HUDEP-2 (cell line): ENCODE measurements around the gene SH3RF3.
A peak's percentile ranks its signal among the peaks of the same experiment; 100 is the strongest.

ENCODE experiments used
- DNase-seq, 76 experiments: peaks; one replicate each; lab custom pipeline; 2025; ENCODE audit not compliant: unreplicated experiment in 76 of 76; lab: John Stamatoyannopoulos, UW

SH3RF3 gene

DNA sequence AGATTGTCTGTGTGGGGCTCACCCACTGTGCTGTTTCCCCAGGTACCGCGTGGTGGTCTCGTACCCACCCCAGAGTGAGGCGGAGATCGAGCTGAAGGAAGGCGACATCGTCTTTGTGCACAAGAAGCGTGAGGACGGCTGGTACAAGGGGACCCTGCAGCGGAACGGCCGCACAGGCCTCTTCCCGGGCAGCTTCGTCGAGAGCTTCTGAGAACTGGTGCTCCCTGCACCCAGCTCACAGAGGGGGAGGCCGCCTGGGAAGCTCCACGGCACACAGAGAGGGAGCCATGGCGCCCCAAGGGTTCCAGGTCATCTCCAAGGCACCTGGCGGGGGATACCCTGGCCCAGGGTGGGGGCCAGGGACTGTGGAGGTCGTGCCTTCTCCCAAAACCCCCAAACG is 372.5 kb downstream of the SH3RF3 start:
- DNase-seq = no peak

DNA sequence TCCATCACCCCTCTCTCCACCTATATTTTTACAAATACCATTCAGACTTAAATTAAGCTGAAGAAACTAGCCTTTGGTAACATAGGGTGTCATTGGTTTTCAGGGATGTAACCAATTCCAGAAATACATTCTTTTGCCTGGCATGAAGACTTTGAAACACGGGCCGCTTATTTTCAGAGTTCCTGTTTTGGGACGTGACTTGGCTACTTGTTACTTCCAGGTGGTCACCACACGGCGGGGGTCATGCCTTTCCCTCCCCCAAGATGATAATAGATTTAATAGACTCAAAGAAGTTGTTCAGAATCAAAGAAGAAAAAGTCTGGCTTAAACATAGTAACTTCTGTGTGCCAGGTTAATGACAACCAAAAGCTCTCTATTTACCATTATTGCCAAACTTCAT is 374.2 kb downstream of the SH3RF3 start:
- DNase-seq = no peak

DNA sequence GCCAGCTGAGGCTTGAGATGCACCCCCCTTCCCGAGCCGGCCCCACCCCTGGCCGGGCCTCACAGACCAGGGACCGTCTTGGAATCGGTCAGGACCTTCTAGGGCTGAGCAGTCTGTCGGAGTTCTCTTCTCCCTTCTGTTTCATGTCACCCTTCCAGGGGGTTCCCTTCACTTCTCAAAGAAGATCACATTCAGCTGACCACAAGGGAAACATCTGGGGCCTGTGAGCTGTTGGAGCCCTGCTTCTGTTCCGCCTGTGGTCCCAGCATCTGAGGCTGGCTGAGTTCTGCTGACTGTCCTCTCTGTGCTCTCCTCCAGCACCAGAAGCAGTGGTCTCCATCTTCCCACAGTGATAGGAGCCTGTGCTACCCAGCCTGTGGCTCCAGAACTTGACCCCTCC is 378.2 kb downstream of the SH3RF3 start:
- no peak for DNase-seq

- no peak for DNase-seq
Observed at GRCh38 chr2:109507828-109508227, 378.8 kb downstream of the SH3RF3 start.

DNA sequence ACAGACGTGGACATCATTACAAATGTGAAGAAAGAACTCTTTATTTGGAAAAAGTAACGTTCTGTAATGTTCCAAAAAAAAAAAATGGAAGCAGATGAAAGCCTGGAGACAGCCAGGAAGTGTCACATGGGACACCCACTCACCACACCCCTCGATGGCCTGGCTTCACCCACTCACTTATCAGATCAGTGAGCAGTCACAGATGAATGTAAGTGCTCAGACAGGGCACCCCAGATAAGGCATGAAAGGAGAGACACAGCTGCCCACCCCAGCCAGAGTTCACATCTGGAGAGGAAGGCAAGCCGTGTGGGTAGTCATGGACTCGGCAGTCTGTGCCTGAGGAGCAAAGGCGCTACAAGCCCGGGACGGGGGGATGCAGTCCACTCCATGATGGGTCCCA is 379.6 kb downstream of the SH3RF3 start:
- peak in 33 of 76 experiments; percentile 0 to 65 (median 15) for DNase-seq

DNA sequence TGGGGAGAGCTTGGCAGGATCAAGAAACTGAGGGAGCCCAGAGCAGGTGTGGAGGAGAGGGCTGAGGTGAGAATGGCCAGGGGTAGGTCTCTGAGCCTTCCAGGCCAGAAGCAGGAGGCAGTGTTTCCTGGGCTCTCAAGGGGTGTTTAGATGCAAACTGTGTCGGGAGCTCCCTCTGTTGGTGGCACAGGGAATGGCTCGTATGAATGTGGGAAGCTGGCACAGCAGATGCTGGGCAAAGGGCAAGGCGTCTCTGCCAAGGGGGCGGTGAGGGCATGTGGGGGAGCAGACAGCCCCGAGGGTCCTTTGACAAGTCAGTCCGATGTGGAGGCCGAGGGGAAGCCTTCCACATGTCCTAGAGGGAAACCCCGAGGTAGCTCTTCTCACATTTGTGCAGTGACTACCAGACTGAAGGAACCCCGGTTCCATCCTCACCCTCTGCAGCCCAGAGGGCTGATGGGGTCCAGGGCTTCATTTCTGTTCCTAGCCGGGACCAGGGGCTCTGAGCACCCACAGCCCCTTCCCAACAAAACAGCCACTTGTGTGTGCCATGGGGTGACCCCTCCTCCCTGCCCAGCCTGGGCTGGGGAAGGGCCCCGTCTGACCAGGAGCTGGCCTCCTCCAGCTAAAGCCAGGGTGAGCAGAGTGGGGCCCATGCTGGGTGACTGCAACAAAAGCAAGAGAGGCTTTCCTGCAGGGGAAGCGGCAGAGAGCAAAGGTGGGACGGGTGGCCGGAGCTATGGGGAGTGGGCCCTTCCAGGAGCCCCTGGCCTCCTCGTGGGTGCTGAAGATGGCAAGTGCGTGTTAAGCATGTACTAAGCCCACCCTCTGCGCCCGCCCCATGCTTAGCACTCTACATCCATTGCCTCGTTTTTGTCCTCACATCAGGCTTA is 381.4 kb downstream of the SH3RF3 start:
- peak in 63 of 76 experiments; percentile 0 to 76 (median 38) for DNase-seq

DNA sequence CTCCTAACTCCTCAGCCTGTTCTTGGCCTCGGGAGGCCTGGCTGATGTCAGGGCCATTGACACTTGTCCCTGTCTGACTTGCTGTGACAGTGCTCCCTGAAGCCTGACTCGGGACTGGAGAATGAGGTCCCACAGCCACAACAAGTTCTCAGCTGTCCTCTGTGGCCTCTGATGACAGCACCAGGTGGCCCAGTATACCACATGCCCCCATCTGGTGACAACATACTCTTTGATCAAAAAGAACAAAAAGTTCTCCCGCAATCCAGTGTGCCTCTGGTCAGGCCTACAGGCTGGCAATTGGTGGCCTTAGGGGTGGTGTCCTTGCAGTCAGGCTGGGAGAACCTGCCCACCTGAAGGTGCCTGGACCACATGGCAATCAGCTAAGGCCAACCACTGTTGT is 382.2 kb downstream of the SH3RF3 start:
- no peak for DNase-seq

GRCh38 chr2:109512076-109512475 is 383.1 kb downstream of the SH3RF3 start:
- no peak for DNase-seq

- no peak for DNase-seq
Observed at GRCh38 chr2:109513230-109513629, 384.2 kb downstream of the SH3RF3 start.

- no peak for DNase-seq
Observed at GRCh38 chr2:109513749-109514588, 385.0 kb downstream of the SH3RF3 start.

GRCh38 chr2:109514857-109515256 is 385.9 kb downstream of the SH3RF3 start:
- DNase-seq = no peak

DNA sequence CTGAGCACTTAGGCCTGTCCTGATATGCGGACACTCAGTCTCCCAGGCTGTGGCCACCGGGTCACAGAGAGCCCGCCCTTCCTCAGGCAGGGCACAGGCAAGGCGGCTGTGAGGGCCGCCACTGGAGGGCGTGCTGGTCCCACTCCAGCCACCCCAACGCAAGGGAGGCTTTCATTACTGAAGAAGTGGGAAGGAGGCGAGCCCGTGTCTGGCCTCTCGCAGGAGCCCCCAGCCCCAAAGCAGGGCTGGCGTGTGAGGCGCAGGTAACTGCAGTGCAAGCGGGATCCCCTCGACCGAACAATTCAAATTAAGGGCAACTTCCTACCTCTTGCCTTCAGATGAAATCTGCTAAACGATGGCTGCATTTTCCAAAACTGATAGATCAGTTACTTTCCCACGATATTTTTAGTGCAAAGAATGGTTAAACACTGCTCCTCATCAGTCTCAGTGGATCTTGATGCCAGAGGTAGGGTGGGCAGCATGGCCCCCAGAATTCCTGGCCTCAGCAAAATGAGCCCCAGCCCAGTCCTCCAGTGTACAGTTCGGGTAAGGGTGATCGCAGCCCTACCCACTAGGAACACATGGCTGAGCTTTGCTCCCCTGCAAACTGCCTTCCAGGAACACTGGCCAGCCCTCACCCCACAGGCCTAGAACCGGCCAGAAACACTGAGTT is 387.6 kb downstream of the SH3RF3 start:
- DNase-seq = peak in 34 of 76 experiments; percentile 1 to 64 (median 24)

- no peak for DNase-seq
Observed at GRCh38 chr2:109517118-109517889, 388.3 kb downstream of the SH3RF3 start.

DNA sequence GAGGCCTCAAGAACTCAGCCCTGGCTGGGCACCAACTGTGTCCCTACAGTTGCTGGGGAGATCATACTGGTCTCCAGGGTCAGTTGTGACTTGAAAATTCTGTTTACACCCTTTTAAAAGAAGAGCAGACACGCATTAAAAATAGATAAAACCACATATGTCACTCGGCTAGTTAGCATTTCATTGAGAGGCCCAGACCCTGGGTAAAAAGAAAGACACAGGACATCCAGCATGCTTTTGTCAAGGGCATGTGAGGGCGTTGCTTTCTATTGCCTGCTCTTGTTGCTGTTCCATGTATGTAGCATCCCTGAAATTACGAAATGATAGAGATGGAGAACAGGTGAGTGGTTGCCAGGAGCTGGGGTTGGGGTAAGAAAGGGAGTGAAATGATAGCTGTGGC is 390.5 kb downstream of the SH3RF3 start:
- no peak for DNase-seq

- DNase-seq = no peak
Observed at GRCh38 chr2:109521233-109522062, 392.4 kb downstream of the SH3RF3 start.

DNA sequence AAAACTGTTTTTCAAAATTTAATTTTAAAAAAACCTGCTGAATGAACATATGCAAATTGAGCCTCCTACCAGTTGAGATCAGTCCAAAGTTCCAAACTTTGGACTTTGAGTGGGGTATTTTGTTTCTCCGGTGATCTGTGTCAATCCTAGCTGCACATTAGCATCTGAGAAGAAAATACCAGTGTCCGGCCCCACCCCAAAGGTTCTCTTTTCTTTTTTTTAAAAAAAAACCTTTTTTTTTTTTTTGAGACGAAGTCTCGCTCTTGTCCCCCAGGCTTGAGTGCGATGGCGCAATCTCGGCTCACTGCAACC is 393.0 kb downstream of the SH3RF3 start:
- no peak for DNase-seq

GRCh38 chr2:109523121-109523520 is 394.1 kb downstream of the SH3RF3 start:
- no peak for DNase-seq

DNA sequence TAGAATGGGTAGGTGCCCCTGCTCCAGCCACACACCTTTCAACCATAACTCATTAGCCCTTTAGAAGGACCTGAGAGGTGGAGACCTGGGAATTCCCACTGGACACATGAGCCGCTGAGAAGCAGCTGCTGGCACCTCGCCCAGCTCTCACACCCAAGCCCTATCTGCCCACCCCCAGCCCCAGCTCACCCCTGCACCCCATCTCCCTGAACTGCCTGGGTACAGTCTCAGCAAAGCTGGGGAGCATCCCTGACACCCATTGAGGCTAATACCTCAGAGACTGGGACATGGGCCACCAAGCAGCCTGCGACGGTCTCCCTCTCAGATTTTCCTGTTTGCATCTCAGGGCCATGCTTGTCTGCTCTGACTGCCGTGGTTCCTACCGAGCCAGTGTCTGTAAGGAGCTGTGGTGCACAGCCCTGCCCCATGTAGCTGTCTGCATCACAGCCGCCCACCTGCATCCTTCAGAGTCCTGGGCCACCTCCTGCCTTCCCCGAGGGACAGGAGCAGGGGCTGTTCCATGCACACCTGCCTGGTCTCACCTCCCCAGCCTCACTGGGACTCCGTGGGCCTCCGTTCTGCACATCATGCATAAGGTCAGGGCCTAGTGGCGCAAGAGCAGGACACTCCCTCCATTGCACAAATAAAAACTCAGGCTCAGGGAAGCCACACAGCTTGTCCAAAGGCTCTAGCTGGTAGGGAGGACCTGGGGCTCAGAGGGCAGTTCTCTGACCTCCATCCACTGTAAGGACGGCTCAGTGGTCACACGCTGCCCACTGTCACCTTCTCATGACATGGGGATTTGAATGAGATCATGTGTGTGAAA is 394.7 kb downstream of the SH3RF3 start:
- DNase-seq = no peak

GRCh38 chr2:109525836-109526235 is 396.8 kb downstream of the SH3RF3 start:
- no peak for DNase-seq
